ENCODE measurements around the gene EPAS1. TPM values are rescaled to one million over a fixed set of nuclear protein-coding genes. Genes with fewer than 3 reads are reported as not detected.

Gene EPAS1
- total and polyA plus RNA-seq, 9 of the 15 experiments (the other 6 are each of a cell fraction or from before 2014, with no cell fraction given): 0.25 to 11.2 (median 4.1) TPM

GRCh38 chr2:46339676-46340459 lies 42.7 kb downstream of the EPAS1 start (continued):
- TF ChIP-seq ZNF282 (CRISPR knock-in tag; IDR thresholded peaks at IDR 0.05): no peak
- TF ChIP-seq POLR2AphosphoS5 (IDR thresholded peaks at IDR 0.05; ENCODE audit: control insufficient read depth, insufficient read depth, low read depth, low read length): peak; percentile 97
- TF ChIP-seq CBX5 (IDR thresholded peaks at IDR 0.05; ENCODE audit: borderline replicate concordance, low read depth): no peak
- no peak for TF ChIP-seq HOMEZ (CRISPR knock-in tag; IDR thresholded peaks at IDR 0.05)
- TF ChIP-seq MYBL2 (IDR thresholded peaks at IDR 0.05; ENCODE audit: low read depth): no peak; the same call in 1 of the 2 replicates
- no peak for TF ChIP-seq MYBL2 (CRISPR knock-in tag; IDR thresholded peaks at IDR 0.05; ENCODE audit: borderline replicate concordance)
- TF ChIP-seq JUNB (CRISPR knock-in tag; conservative IDR thresholded peaks at IDR 0.05): 0 out of 2 replicates have a peak, but pooled peaks have one; percentile 30
- peak in 1 of 2 experiments; percentile 99; a peak in 2 of 4 replicates for TF ChIP-seq MLLT1 (IDR thresholded peaks at IDR 0.05)
- peak; percentile 90 for TF ChIP-seq TAF9B (IDR thresholded peaks at IDR 0.05; ENCODE audit: partially characterized antibody)
- 0 out of 2 replicates have a peak, but pooled peaks have one; percentile 39 for TF ChIP-seq RREB1 (CRISPR knock-in tag; IDR thresholded peaks at IDR 0.05)
- TF ChIP-seq LCOR (CRISPR knock-in tag; IDR thresholded peaks at IDR 0.05): peak; percentile 90
- no peak for TF ChIP-seq E2F4 (CRISPR knock-in tag; IDR thresholded peaks at IDR 0.05; ENCODE audit: low read depth)
- no peak for TF ChIP-seq ZNF12 (CRISPR knock-in tag; IDR thresholded peaks at IDR 0.05)
- peak; percentile 63; the same call in 1 of the 2 replicates for TF ChIP-seq EHMT2 (IDR thresholded peaks at IDR 0.05)
- TF ChIP-seq KDM2B (CRISPR knock-in tag; IDR thresholded peaks at IDR 0.05): 0 out of 2 replicates have a peak, but pooled peaks have one; percentile 62
- 0 out of 2 replicates have a peak, but pooled peaks have one; percentile 59 for TF ChIP-seq FOXP1 (CRISPR knock-in tag; IDR thresholded peaks at IDR 0.05)
- TF ChIP-seq ZFX (CRISPR knock-in tag; IDR thresholded peaks at IDR 0.05): peak; percentile 70
